AG10803 (cell line): ENCODE data around the gene ANXA11.
A peak's percentile ranks its signal among the peaks of the same experiment; 100 is the strongest.
"Not testable (repeated sequence)": the region's sequence is repeated elsewhere in the genome, so short reads cannot be mapped to it uniquely, and the experiment has no call there.

ENCODE experiments used
- DNase-seq: peaks from one replicate; pipeline ENCODE4 v3.0.0; 2010; ENCODE audit warnings: low read depth
- H3K4me3 ChIP-seq: 2 replicates; pipeline ENCODE4 v1.5.1; 2011; ENCODE audit warnings: mild to moderate bottlenecking, low read length, control low read depth
- TF ChIP-seq, protein P1 (sequence below): conservative IDR thresholded peaks from 2 replicates; pipeline ENCODE4 v1.5.1; 2011; ENCODE audit warnings: mild to moderate bottlenecking, low read length, control low read depth, inconsistent platforms

Gene ANXA11

DNA sequence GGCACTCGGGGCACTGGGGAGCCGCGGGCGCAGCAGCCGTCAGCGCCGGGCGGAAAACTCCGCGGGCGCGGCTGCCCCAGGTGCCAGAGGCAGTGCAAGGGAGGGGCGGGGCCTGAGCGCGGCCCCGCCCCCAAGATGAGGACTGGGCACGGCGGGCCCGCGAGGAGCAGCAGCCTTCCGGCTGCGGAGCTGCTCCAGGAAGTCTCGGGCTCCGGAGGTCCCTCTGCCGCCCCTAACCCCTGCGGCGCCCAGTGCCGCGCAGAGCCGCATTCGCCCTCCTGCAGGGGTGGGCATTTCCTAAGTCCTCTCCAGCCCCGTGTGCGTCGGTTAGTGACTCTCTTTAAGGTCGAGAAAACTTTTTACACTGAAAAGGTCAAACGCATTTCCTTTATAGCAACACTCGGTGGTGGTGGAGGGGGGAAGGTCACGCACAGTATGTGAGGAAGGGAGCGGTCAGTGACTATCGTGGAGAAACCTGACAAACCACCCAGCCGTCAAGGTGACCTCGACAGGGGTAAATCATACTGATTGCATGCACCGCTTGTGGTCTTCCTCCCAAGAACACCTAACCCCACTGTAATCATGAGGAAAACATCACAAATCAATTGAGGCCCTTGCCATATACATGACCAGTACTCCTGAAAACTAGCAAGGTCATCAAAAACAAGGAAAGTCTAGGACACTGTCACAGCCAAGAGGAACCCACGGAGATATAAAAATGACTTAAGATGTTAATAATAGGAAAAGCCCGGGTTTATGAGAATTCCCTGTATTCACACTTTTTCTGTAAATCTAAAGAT is at the start of gene ANXA11:
ANXA11 (minus strand) TSS at position 61 of the 800 bp plus-strand sequence. CDS start 32,676 bp downstream, outside the sequence.
- peak within 1 kb of the TSS; percentile 90 for H3K4me3 ChIP-seq
- TF ChIP-seq, protein P1, sequence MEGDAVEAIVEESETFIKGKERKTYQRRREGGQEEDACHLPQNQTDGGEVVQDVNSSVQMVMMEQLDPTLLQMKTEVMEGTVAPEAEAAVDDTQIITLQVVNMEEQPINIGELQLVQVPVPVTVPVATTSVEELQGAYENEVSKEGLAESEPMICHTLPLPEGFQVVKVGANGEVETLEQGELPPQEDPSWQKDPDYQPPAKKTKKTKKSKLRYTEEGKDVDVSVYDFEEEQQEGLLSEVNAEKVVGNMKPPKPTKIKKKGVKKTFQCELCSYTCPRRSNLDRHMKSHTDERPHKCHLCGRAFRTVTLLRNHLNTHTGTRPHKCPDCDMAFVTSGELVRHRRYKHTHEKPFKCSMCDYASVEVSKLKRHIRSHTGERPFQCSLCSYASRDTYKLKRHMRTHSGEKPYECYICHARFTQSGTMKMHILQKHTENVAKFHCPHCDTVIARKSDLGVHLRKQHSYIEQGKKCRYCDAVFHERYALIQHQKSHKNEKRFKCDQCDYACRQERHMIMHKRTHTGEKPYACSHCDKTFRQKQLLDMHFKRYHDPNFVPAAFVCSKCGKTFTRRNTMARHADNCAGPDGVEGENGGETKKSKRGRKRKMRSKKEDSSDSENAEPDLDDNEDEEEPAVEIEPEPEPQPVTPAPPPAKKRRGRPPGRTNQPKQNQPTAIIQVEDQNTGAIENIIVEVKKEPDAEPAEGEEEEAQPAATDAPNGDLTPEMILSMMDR = no peak
- peak; percentile 66 for DNase-seq

DNA sequence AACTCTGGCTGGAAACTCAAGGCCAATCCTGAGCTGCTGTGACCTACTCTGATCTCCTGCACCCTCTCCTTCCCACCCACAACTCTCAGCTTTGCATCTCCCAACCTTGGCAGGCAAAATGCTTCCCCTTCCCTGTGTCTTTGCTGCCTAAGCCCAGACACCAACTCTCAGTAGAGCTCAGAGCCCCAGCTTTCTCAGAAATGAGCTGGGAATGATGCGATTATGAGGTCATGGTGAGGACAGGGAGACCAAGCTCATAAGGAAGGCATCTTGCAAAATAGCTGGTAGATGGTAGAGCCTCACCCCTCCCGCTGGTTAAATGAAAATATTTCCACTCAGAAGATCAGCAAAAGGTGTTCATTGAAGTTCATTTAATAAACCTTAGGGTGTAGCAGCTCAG is 49.4 kb upstream of the ANXA11 start:
- DNase-seq, H3K4me3 ChIP-seq: not testable (repeated sequence)

DNA sequence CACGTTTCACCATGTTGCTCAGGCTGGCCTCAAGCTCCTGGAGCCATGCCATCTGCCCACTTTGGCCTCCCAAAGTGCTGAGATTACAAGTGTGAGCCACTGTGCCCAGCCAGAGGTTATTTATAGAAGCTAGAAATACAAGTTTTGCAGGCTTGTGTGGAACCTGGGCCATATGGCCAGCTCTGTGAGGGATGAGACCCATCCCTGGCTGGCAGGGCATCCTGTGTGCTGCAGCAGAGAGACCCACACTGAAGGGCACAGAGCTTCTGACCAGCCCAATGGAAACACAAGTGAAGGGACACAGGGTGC is 48.6 kb upstream of the ANXA11 start:
- DNase-seq, H3K4me3 ChIP-seq: not testable (repeated sequence)

DNA sequence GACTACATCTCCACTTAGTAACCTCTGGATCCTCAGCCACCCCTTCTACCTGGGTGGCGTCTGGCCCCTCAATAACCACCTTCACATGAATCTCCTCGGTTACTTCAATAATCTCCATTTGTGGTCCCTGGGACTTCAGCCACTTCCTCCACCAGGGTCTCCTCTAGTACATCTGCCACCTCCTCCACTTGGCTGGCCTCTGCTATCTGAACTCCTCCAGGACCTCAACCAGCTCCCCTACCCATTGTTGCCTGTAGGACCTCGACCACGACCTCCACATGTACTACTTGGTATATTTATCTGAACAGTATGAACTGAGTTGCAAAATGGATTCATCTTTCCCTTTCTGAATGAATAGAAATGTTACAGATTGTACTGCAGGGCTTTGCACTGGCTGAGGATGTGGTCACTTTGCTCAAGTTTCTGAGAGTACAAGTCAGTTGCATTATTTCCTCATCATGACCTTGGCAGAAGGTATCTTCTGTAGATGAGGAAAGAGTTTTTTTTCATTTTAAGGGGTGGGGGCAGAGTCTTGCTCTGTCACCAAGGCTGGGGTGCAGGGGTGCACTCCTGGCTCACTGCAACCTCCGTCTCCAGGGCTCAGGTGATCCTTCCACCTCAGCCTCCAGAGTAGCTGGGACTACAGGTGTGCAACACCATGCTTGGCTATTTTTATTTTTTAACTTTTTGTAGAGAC is 48.1 kb upstream of the ANXA11 start:
- H3K4me3 ChIP-seq = no peak overlapping the region
- TF ChIP-seq, protein P1 = no peak
- peak; percentile 5 for DNase-seq

DNA sequence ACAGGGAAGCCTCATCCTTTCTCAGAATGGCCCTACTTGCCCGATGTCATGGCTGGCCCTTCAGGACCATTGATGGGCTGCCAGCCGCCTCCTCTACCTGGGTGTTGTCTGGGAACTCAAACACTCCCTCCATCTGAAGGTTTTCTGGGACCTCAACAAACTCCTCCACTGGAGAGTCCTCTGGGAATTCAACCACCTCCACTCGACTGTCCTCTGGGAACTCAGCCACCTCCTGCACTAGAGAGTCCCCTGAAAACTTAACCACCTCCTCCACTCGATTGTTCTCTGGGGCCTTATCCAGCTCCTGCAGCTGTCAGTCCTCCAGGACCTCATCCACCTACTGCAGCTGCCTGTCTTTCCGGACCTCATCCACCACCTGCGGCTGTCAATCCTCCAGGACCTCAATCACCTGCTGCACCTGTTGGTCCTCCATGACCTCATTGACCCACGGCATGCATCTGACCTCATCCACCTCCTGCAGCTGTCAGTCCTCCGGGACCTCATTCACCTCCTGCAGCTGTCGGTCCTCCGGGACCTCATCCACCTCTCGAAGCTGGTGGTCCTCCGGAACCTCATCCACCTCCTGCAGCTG is 47.1 kb upstream of the ANXA11 start:
- DNase-seq = no peak
- H3K4me3 ChIP-seq = no peak overlapping the region
- TF ChIP-seq, protein P1 = no peak

DNA sequence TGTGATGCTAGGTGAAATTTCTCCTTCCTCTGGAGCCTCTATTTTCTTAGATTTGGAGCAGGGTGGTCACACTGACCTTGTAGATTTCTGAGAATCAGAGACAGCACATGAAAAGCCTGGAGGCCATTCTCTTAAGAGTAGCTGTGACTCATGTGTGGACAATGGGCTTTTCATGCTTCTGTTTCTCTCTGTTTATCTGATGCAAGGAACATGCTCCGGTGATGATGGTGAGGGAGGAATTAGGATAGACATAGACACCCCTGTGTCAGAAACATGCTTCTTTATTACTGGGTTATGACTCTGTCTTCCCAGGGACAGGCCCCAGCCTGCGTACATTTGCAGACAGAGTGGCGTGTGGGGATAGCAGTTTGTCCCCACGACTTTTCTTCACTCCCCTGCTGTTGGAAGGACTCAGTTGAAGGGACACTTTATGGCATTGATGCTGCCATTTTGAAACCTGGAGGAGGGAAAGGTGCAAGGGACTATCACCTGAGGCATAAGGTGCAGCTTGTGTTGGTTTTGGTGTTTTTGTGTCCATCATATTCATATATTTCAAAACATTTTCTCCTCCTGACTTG is 46.5 kb upstream of the ANXA11 start:
- H3K4me3 ChIP-seq, DNase-seq: not testable (repeated sequence)

DNA sequence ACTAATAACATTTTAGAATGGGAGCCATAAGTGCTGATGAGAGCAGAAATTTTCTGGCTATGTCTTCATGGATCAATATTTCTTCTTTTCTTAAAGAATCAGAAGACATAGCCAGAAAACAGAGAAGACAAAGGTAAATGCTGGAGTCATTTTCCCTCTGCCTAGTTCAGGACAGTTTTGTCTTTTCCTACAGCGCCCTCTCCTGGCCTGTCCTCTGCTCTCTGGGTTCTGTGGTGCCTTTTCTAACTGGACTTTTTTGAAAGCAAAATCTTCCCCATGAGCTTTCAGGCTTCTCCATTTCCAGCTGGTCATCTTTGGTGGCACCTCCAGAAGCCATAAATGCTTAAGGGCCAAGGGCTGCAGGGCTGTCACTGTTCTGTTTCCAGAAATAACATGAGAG is 45.1 kb upstream of the ANXA11 start:
- not testable (repeated sequence) for H3K4me3 ChIP-seq, DNase-seq

DNA sequence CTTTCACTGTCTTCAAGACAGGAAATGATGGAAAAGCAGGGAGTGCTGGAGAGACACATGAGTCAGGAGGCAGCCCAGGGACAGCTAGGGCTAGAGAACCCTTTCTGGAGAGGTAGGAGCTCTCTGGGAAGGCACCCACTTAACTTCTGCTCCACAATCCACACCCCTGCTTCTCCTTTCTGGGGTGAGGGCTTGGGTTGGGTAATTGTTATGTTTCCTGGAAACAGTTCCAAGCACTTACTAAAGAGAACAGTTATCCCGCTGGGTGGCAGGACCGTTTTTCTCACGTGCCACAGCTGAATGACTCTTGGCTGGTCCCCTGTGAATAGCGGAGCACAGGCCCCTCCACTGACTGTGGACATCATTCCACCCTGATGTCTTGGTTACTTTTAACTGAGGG is 44.6 kb upstream of the ANXA11 start:
- DNase-seq, H3K4me3 ChIP-seq: not testable (repeated sequence)

DNA sequence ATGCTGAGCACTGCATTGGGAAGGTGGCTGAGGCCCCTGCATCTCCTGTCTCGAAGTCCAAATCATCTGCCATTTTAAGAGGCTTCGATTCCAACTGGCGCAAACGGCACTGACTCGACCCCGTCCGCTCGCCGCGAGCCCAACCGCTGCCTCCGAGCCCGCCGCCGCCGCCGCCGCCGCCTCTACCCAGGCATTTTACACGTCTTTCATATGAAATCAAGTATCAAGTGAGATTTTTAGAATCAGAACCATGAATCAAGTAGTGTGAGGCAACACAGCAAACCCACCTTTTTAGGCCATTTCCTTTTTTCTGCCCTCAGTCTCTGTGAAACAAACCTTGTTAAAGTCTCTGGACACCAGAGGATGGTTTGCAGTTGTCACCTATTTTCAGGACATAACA is 42.3 kb upstream of the ANXA11 start:
- not testable (repeated sequence) for DNase-seq, H3K4me3 ChIP-seq

DNA sequence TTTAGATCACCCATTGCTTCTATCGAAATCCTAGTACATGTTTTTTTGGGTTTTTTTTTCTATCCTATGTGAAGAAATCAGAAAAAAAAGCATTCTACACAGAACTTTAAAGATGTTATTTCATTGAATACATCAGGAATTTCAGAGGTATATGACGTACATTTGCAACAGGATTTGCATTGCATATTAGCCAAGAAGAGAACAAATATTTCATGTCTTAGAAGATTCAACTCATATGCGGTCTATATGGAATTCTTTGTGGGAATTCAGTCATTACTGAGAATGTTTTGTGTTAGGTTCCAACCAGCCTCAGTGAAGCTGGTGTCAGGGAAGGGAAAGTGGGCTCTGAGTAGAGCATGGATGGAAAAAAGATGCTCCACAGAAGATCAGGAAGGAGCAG is 39.0 kb upstream of the ANXA11 start:
- not testable (repeated sequence) for H3K4me3 ChIP-seq
- DNase-seq = peak; percentile 20

DNA sequence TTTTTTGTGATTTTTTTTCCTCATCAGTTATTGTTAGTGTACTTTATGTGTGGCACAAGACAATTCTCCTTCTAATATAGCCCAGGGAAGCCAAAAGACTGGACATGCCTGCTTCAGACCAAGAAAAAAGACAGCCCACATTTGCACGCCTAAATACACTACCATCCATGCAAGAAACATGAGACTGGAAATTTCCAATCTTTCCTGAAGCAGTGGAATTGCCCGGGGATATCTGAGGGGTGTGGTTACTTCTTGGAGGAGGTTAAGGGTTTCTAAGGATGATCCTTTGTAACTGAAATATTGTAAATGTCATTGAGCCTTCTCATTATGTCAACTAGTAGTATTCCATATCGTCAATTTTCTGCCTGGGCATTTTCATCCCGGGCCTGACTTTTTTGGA is 37.0 kb upstream of the ANXA11 start:
- not testable (repeated sequence) for DNase-seq

DNA sequence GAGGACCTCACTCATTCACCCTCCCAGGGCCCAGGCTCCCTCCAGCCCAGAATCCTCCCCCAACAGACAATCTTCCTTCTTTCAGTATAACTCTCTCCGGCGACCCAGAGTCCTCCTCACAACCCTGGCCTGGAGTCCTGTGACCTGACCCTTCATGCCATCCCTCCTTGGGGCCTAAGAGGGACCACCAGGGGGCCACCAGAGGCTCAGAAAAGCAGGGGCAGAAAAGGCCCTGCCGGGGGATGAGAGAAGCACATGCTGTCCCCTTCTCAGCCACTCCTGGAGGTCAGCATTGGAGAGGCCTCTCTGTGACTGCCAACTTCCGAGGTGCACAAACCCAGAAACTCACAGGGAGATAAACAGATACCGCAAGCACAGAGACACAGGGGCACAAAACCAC is 31.1 kb upstream of the ANXA11 start:
- not testable (repeated sequence) for DNase-seq, H3K4me3 ChIP-seq

More for the DNA sequence above, 37.0 kb upstream of the ANXA11 start:
- not testable (repeated sequence) for H3K4me3 ChIP-seq

DNA sequence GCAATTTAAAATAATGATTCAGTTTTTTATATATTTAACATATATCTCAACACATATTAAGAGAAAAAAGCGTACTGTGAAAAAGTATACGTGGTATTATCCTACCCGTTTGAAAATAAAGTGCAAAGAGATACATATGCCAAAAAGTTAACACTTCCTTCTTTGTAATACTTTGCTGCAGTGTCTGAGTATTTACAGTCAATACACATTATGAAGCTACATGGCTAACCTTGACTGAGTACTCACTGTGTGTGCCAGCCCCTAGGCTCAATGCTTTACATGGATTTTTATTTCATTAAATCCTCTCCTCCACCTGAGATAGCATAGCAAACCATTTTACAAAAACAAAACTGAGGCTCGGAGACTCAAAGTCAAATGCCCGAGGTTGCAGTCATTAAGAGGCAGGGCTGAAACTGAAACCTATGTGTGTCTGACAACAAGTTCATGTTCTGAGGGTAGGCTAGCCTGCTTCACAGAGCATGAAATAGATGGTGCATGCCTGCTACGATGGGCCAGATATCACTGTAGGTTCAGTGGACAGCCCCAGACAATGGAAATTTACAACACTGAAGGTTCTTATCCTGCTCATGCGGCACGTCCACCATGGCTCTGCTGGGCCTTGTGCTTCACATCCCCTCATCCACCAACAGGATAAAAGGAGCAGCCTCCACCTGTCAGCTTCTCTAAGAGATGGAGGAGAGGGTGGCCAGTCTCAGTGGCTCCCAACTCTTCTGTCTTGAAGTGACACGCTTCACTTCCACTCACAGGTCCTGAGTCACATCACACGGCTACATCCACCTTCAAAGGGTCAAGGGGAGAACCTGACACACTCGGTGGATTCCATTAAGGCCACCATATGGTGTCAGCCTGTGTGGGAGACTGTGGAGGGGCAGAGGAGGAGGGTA is 29.2 kb upstream of the ANXA11 start:
- H3K4me3 ChIP-seq, DNase-seq: not testable (repeated sequence)

DNA sequence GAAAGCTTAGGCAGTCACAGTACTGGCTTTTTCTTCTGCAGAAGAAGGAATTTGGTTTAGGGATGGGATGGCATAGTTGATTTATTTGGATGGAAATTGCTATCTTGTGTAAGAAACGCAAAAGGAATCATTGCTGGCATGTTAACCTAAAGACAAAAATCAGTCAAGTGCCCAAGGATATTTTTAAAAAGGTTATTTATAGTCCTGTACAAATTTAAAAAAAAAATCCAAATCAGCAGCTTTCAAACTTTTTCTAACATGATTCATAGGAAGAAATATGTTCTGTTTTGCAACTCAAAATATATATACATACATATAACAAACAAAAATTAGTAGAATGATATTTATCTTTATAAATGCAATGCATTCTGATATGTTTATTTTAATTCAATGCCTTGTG is 28.5 kb upstream of the ANXA11 start:
- H3K4me3 ChIP-seq, DNase-seq: not testable (repeated sequence)

DNA sequence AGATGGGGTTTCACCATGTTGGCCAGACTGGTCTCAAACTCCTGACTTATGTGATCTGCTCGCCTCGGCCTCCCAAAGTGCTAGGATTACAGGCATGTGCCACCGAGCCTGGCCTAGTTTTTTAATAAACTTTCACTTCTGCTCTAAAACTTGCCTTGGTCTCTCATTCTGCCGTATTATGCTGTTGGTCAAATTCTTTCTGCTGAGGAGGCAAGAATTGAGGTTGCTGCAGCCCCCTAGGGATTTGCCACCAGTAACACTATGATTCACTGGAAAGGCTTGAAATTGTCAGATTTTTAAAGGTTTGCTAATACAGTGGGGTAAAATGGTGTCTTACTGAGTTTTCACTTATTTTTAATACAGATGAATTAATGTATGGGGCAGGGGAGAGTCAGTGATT is 21.4 kb upstream of the ANXA11 start:
- H3K4me3 ChIP-seq = not testable (repeated sequence)
- DNase-seq = peak; percentile 43
